GM12878 (cell line): Measurements from ENCODE around the gene RAPGEF3. TPM values are rescaled to one million over a fixed set of nuclear protein-coding genes. Genes with fewer than 3 reads are reported as not detected.

Experiments
- ASH2L ChIP-seq: fragments of 300-600, 200-600 bp; sonication (generic); IDR thresholded peaks from 2 replicates; pipeline ENCODE4 v1.6.1; 2017; ENCODE audit warnings: low read depth, mild to moderate bottlenecking, borderline replicate concordance
- CBX3 ChIP-seq: fragments of 200-600 bp; sonication (generic); IDR thresholded peaks from 2 replicates; pipeline ENCODE4 v1.6.1; 2016; ENCODE audit warnings: low read depth, borderline replicate concordance
- EED ChIP-seq: sonication (generic); IDR thresholded peaks from 2 replicates; pipeline ENCODE4 v1.6.1; 2016; ENCODE audit warnings: antibody characterized with exemption, low read depth
- HDGF ChIP-seq: fragments of 450-650 bp; IDR thresholded peaks from 2 replicates; pipeline ENCODE4 v1.6.1; 2016; ENCODE audit warnings: antibody characterized with exemption
- IKZF2 ChIP-seq, 2 experiments: fragments of 450-650 bp; IDR thresholded peaks; 2 replicates each; pipeline ENCODE4 v1.6.1; 2017; ENCODE audit warnings: mild to moderate bottlenecking in 2 of 2, moderate library complexity in 2 of 2
- KAT2A ChIP-seq: conservative IDR thresholded peaks from 2 replicates; pipeline ENCODE4 v1.6.1; 2011; ENCODE audit warnings: low read depth, low read length; ENCODE audit not compliant: control insufficient read depth
- POLR2A ChIP-seq: IDR thresholded peaks from 2 replicates; pipeline ENCODE4 v1.6.1; 2011; ENCODE audit warnings: low read depth, mild to moderate bottlenecking, low read length
- RELA ChIP-seq: fragments of 450-650 bp; IDR thresholded peaks from 2 replicates; pipeline ENCODE4 v1.8.0; 2014; ENCODE audit warnings: borderline replicate concordance; ENCODE audit not compliant: partially characterized antibody
- SPI1 ChIP-seq: IDR thresholded peaks from 2 replicates; pipeline ENCODE4 v1.6.1; 2011; ENCODE audit warnings: low read depth, mild to moderate bottlenecking, low read length, moderate library complexity, borderline replicate concordance; ENCODE audit not compliant: insufficient read depth
- polyA plus RNA-seq, 11 experiments: library from polyadenylated mRNA; depleted of rRNA in 4 of 11; unstranded in 6 of 11; stranded (reverse) in 5 of 11; fragments of >200 nt; fragmentation: Nextera tagmentation in 4 of 11; fragmentation: Illumina TruSeq in 1 of 11; extraction: Ambion mirVana in 4 of 11; extraction: Trizol in 1 of 11; gene quantifications; 1 replicate in 1 of 11; 2 replicates in 10 of 11; pipeline versions ENCODE4 v1.2.1 to v1.2.3, GENCODE V29; 2011 to 2016; ENCODE audit warnings: inconsistent platforms in 2 of 11, missing spikeins in 2 of 11, low read depth in 1 of 11
- total RNA-seq, 4 experiments: library from RNA; depleted of rRNA in 3 of 4; stranded (reverse); fragments of >200 nt in 3 of 4; fragmentation: Illumina TruSeq in 1 of 4; extraction: Trizol in 1 of 4; gene quantifications; 2 replicates each; pipeline versions ENCODE4 v1.2.1 to v1.2.3, GENCODE V29; 2013 to 2021
- TF ChIP-seq, protein P1 (sequence below), 3 experiments: IDR thresholded peaks in 2 of 3; conservative IDR thresholded peaks in 1 of 3; 2 replicates each; pipeline ENCODE4 v1.5.1; 2011; ENCODE audit warnings: low read depth in 3 of 3, low read length in 3 of 3, mild to moderate bottlenecking in 3 of 3, control low read depth in 2 of 3, moderate library complexity in 2 of 3, inconsistent platforms in 1 of 3, mixed read lengths in 1 of 3; ENCODE audit not compliant: control insufficient read depth in 2 of 3, insufficient read depth in 1 of 3; ENCODE audit errors: extremely low read depth in 1 of 3
- TF ChIP-seq, protein P2 (sequence below): fragments of 450-650 bp; IDR thresholded peaks from 2 replicates; pipeline ENCODE4 v1.6.1; 2014; ENCODE audit warnings: mild to moderate bottlenecking
- TF ChIP-seq, protein P3 (sequence below): fragments of 450-650 bp; formaldehyde crosslinking; IDR thresholded peaks from 2 replicates; pipeline ENCODE4 v1.4.0; 2020; ENCODE audit warnings: mild to moderate bottlenecking, moderate library complexity

Gene RAPGEF3
- total and polyA plus RNA-seq, 10 of the 15 experiments (the other 5 are each of a cell fraction or from before 2014, with no cell fraction given) = 0.02 to 0.92 (median 0.31) TPM; not detected in 2

DNA sequence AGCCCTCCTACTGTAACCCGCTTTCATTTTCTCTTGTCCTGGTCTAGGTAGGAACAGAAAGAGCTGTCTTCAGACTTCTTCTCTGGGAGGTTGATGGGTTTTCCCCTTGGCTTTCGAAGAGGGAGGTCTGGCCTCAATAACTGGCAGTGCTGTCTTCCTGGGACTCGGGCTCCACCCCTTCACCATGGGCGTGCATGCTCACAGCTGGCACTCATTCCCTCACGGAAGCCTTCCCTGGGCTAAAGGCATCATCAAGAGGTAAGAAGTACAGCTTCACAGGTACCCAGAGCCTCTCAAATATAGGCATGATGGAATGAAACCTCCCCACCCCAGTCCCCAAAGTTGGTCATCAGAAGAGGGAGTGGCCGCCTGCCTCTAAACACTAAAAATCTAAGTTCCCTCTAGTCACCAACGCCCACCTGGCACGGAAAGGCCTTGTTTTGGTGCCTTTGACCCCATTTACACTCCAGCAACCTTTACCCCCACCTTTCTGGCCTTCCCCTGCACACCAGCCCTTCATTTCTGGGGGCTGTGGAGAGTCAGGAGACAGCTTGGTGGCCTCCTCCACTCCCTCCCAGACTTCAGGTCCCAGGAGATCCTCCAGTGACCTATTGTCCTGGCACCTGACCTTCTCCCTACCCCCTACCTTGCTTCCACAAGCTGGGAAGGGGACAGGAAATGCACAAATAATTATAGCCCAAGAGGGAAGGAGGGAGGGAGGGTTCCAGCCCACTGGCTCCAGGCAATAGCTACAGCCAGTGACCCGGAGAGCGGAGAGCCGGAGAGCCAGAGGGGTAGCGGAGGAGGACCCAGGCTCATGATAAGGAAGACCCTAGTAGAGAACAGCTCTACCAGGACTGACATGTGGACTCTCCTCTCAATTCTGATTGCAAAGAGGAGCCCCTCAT, 2.8 kb downstream of the RAPGEF3 start (continued):
- TF ChIP-seq ASH2L (no peak), CBX3 (no peak), IKZF2 (IDR thresholded peaks at IDR 0.05) (peak in 1 of 2 experiments; percentile 32; a peak in 2 of 4 replicates), RELA (no peak), KAT2A (no peak), SPI1 (peak; percentile 16; the same call in 1 of the 2 replicates), HDGF (peak; percentile 29; the same call in 1 of the 2 replicates), EED (0 out of 2 replicates have a peak, but pooled peaks have one; percentile 23), POLR2A (0 out of 2 replicates have a peak, but pooled peaks have one; percentile 38)
- TF ChIP-seq, protein P1, sequence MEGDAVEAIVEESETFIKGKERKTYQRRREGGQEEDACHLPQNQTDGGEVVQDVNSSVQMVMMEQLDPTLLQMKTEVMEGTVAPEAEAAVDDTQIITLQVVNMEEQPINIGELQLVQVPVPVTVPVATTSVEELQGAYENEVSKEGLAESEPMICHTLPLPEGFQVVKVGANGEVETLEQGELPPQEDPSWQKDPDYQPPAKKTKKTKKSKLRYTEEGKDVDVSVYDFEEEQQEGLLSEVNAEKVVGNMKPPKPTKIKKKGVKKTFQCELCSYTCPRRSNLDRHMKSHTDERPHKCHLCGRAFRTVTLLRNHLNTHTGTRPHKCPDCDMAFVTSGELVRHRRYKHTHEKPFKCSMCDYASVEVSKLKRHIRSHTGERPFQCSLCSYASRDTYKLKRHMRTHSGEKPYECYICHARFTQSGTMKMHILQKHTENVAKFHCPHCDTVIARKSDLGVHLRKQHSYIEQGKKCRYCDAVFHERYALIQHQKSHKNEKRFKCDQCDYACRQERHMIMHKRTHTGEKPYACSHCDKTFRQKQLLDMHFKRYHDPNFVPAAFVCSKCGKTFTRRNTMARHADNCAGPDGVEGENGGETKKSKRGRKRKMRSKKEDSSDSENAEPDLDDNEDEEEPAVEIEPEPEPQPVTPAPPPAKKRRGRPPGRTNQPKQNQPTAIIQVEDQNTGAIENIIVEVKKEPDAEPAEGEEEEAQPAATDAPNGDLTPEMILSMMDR (IDR thresholded peaks at IDR 0.05 in 2 of 3, conservative IDR thresholded peaks at IDR 0.05 in 1 of 3; ENCODE audit: control insufficient read depth in 2 of 3, extremely low read depth in 1 of 3, insufficient read depth in 1 of 3, low read depth in 3 of 3, low read length in 3 of 3) = no peak
- TF ChIP-seq, protein P2, sequence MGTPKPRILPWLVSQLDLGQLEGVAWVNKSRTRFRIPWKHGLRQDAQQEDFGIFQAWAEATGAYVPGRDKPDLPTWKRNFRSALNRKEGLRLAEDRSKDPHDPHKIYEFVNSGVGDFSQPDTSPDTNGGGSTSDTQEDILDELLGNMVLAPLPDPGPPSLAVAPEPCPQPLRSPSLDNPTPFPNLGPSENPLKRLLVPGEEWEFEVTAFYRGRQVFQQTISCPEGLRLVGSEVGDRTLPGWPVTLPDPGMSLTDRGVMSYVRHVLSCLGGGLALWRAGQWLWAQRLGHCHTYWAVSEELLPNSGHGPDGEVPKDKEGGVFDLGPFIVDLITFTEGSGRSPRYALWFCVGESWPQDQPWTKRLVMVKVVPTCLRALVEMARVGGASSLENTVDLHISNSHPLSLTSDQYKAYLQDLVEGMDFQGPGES = no peak
- TF ChIP-seq, protein P3, sequence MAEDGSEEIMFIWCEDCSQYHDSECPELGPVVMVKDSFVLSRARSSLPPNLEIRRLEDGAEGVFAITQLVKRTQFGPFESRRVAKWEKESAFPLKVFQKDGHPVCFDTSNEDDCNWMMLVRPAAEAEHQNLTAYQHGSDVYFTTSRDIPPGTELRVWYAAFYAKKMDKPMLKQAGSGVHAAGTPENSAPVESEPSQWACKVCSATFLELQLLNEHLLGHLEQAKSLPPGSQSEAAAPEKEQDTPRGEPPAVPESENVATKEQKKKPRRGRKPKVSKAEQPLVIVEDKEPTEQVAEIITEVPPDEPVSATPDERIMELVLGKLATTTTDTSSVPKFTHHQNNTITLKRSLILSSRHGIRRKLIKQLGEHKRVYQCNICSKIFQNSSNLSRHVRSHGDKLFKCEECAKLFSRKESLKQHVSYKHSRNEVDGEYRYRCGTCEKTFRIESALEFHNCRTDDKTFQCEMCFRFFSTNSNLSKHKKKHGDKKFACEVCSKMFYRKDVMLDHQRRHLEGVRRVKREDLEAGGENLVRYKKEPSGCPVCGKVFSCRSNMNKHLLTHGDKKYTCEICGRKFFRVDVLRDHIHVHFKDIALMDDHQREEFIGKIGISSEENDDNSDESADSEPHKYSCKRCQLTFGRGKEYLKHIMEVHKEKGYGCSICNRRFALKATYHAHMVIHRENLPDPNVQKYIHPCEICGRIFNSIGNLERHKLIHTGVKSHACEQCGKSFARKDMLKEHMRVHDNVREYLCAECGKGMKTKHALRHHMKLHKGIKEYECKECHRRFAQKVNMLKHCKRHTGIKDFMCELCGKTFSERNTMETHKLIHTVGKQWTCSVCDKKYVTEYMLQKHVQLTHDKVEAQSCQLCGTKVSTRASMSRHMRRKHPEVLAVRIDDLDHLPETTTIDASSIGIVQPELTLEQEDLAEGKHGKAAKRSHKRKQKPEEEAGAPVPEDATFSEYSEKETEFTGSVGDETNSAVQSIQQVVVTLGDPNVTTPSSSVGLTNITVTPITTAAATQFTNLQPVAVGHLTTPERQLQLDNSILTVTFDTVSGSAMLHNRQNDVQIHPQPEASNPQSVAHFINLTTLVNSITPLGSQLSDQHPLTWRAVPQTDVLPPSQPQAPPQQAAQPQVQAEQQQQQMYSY (CRISPR knock-in tag) = no peak
